HFF-Myc (cell line): Measurements from ENCODE around the gene LGALS3.

Experiments
- DNase-seq: peaks from one replicate; pipeline ENCODE4 v3.0.0-alpha.2; 2011; ENCODE audit warnings: low read depth; ENCODE audit errors: extremely low read depth
- H3K4me3 ChIP-seq: replicated peaks from 2 replicates; pipeline ENCODE4 v1.5.1; 2011; ENCODE audit warnings: low read depth, mild to moderate bottlenecking, control low read depth, low read length
- TF ChIP-seq, protein P1 (sequence below): IDR thresholded peaks from 2 replicates; pipeline ENCODE4 v1.5.1; 2012; ENCODE audit warnings: mild to moderate bottlenecking, low read depth, low read length, control low read depth; ENCODE audit errors: missing control alignments

LGALS3 gene

DNA sequence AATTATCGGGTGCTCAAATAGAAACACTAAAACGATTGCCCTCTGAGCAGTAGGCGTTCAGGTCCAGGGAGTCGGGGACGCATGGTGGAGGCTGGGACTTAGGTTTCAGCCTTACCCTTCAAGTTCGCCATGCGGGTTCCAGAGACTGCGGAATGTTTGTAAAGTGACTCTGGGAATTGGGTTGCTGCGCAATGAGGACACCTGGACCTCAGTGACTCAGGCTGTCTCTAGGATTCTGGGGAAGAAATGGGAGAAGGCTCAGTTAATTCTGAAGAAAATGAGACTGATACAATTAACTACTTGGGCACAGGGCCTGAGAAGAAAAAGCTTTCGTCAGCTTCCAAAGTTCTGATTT lies 1.1 kb downstream of the LGALS3 start:
- DNase-seq, result no peak
- TF ChIP-seq, protein P1, sequence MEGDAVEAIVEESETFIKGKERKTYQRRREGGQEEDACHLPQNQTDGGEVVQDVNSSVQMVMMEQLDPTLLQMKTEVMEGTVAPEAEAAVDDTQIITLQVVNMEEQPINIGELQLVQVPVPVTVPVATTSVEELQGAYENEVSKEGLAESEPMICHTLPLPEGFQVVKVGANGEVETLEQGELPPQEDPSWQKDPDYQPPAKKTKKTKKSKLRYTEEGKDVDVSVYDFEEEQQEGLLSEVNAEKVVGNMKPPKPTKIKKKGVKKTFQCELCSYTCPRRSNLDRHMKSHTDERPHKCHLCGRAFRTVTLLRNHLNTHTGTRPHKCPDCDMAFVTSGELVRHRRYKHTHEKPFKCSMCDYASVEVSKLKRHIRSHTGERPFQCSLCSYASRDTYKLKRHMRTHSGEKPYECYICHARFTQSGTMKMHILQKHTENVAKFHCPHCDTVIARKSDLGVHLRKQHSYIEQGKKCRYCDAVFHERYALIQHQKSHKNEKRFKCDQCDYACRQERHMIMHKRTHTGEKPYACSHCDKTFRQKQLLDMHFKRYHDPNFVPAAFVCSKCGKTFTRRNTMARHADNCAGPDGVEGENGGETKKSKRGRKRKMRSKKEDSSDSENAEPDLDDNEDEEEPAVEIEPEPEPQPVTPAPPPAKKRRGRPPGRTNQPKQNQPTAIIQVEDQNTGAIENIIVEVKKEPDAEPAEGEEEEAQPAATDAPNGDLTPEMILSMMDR, result no peak
- H3K4me3 ChIP-seq, result peak overlapping the region; percentile 82

DNA sequence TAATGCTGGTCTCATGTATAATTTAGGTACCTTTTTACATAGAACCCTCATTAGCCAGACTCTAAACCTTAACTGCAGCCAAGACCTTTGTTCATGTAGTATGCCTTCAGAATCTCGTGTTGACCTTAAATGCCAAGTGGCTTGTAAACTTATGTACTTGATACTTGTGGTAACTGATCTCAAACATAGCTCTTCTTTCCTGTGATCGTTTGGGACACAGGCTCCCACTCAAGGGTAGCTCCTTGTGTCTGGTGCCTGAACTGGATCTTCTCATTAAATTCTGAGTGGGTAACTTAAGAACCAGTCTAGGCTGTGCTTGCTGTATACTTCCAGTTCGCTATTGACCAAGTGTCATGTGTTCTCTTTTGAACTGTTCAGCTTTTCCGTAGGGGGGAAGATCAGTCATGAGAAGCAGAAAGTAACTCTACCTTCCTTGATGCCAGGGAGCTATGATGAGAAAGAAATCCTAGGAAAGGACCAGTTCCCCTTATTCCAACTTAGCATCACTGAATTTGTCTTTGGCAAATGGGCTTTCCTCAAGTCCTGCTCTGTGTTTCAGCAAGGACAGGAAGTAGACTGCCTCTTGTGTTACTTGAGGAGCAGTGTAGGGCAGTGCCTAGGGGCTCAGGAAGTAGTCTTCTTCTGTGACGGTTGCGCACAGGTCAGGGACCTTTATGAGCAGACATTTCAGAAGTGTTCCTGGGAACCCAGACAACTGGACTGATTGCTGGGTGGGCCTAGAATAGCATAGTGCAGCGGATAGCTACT lies 2.5 kb downstream of the LGALS3 start:
- no peak for DNase-seq
- H3K4me3 ChIP-seq, result peak overlapping the region; percentile 82

DNA sequence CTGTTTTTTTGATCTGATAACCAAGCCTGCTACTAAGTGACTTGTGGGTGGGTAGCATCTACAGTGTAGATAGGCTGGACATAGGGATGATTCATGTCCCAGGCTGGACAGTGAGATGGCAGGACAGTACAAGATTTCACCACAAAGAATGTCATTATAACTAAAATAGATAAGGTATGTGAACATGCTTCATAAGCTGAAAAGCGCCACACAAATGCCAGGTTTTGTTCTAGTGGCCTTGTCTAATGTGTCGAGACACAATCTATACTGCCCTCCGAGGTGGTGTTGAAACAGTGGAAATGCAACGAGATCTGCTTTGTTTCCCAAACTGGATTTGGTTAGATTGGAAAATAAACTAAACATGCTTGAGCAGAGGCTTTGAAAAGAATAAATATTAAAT lies 4.4 kb downstream of the LGALS3 start:
- no peak overlapping the region for H3K4me3 ChIP-seq
- TF ChIP-seq, protein P1, result no peak
- no peak for DNase-seq

More for the DNA sequence above, 2.5 kb downstream of the LGALS3 start:
- TF ChIP-seq, protein P1, result no peak

DNA sequence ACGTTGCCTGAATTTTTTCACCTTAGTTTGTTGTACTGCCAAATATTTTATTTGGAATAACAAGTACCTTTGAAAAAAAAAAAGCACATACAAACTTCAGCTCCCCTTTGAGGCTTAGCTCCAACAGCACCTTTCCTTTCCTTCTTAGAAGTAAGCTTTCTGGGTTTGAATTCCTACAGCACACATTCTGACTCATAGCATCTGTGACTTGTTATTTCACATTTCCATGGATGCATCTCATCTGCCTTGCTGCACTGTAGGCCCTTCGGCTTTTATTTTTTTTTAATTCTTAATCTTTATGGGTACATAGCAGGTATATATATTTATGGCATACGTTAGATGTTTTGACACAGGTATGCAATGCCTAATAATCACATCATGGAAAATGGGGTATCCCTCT lies 7.2 kb downstream of the LGALS3 start:
- DNase-seq, result no peak
- TF ChIP-seq, protein P1, result no peak
- no peak overlapping the region for H3K4me3 ChIP-seq

DNA sequence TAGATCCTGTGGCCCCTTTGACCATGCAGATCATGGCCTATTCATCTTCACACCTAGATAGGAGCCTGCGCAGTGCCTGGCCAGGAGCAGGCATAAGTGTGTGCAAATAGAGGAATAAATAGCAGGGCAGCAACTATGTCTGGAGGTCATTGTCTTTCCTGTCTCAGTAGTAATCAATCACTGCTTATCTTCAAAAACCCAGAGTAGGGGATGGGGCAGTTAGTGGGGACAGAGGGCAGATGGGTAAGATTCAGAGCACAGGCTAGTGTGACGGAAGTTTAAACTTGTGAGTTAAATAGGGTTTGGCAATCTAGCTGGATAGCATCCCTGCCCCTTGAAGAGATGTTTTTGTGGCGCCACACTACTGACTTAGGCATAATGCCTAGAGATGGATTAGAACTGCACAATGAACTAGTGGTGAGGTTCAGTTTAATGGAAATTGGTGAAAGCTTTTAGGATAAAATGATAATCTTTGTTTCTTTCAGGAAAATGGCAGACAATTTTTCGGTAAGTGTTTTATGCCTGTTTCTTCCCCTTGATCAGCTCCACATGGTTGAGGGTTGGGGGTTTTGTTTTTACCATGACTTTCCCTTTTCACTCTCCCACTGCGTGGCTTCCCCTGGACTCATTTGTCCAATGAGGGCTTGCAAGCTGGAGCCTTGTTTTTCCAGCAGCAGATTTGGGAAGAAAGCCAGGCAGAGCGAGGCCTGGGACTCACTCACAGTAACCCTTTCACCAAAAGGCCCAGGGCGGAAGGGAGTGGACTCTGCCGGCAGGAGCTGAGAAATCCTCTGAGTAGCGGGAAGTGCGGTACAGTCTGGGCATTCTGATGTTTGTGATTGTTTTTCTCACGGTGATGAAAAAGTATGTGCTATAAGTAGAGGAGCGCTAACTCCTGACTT lies 8.1 kb downstream of the LGALS3 start:
- TF ChIP-seq, protein P1, result no peak
- no peak overlapping the region for H3K4me3 ChIP-seq
- no peak for DNase-seq

DNA sequence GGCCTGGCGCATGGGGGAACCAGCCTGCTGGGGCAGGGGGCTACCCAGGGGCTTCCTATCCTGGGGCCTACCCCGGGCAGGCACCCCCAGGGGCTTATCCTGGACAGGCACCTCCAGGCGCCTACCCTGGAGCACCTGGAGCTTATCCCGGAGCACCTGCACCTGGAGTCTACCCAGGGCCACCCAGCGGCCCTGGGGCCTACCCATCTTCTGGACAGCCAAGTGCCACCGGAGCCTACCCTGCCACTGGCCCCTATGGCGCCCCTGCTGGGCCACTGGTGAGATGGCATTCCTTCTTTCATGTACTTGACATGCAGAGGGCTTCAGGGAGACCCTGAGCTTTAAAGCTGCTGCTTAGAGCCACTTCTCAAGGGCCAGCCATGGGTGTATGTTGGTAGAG lies 9.0 kb downstream of the LGALS3 start:
- no peak overlapping the region for H3K4me3 ChIP-seq
- no peak for DNase-seq
- TF ChIP-seq, protein P1, result peak; percentile 41
